Stomach (tissue), 9 donors: ENCODE measurements around the gene DNAH3. TPM values are rescaled to one million over a fixed set of nuclear protein-coding genes. Genes with fewer than 3 reads are reported as not detected.

Source experiments
- DNase-seq, 2 donors: peaks; one replicate each; pipeline versions ENCODE4 v3.0.0 to v3.0.0-alpha.2; 2013 to 2019
- H3K27ac ChIP-seq, 5 donors: fragments of 200-600 bp in 4 of 5; sonication (generic) in 4 of 5; one replicate each; pipeline ENCODE4 v1.5.1; 2013 to 2019; ENCODE audit warnings: mild to moderate bottlenecking in 1 of 5, moderate library complexity in 1 of 5
- H3K27me3 ChIP-seq, 3 donors: fragments of 200-600 bp; sonication (generic); one replicate each; pipeline ENCODE4 v1.5.1; 2017 to 2019; ENCODE audit warnings: mixed run types in 1 of 3
- H3K36me3 ChIP-seq, 4 donors: fragments of 200-600 bp; sonication (generic); 1 replicate in 3 of 4; 2 replicates in 1 of 4; pipeline ENCODE4 v1.5.1; 2016 to 2019
- H3K4me1 ChIP-seq, 4 donors: fragments of 200-600 bp; sonication (generic); one replicate each; pipeline ENCODE4 v1.5.1; 2016 to 2019
- H3K4me3 ChIP-seq, 4 donors: fragments of 200-600 bp; sonication (generic) in 3 of 4; one replicate each; pipeline ENCODE4 v1.5.1; 2016 to 2019; ENCODE audit warnings: mild to moderate bottlenecking in 1 of 4
- H3K9me3 ChIP-seq, 4 donors: fragments of 200-600 bp; sonication (generic); one replicate each; pipeline ENCODE4 v1.5.1; 2016 to 2019
- EP300 ChIP-seq: sonication (generic); formaldehyde crosslinking; IDR thresholded peaks from one replicate; pipeline ENCODE4 v1.6.1; 2017; ENCODE audit warnings: antibody characterized with exemption
- POLR2A ChIP-seq, 4 donors: fragments of 450-650 bp; IDR thresholded peaks; one replicate each; pipeline ENCODE4 v1.6.1; 2016; ENCODE audit warnings: antibody characterized with exemption in 4 of 4, control low read depth in 2 of 4, mild to moderate bottlenecking in 1 of 4, moderate library complexity in 1 of 4
- POLR2AphosphoS5 ChIP-seq, 3 donors: sonication (generic); formaldehyde crosslinking; IDR thresholded peaks; one replicate each; pipeline ENCODE4 v1.6.1; 2016; ENCODE audit warnings: antibody characterized with exemption in 3 of 3
- WGBS, 5 donors: extraction: QIAGEN DNeasy Blood & Tissue Kit in 3 of 5; methylation state at CpG; one replicate each; pipeline versions ENCODE4 v1.1.5 to v1.1.7; 2013 to 2018; 5-methylcytosine and 5-hydroxymethylcytosine counted together
- intact Hi-C: fragments of 100-400 bp; cut with DNase I; formaldehyde crosslinking; loops from one replicate; pipeline ENCODE4 v1.15.1; 2023; ENCODE audit warnings: low total_unique reads
- polyA plus RNA-seq, 3 donors: library from polyadenylated mRNA; stranded (reverse); fragments of 200-250 nt; gene quantifications; one replicate each; pipeline ENCODE4 v1.2.3, GENCODE V29; 2013
- total RNA-seq, 5 donors: library from RNA; depleted of rRNA; stranded (reverse); fragments of >200 nt; gene quantifications; one replicate each; pipeline versions ENCODE4 v1.1.0 to v1.2.3, GENCODE V29; 2014 to 2016
- TF ChIP-seq, protein P1 (sequence below), 7 experiments: fragments of 450-650 bp in 4 of 7; fragments of 200-600 bp in 3 of 7; sonication (generic) in 3 of 7; IDR thresholded peaks; one replicate each; pipeline ENCODE4 v1.5.1; 2016 to 2019; ENCODE audit warnings: antibody characterized with exemption in 7 of 7, control low read depth in 2 of 7, mild to moderate bottlenecking in 1 of 7
- donor health status: healthy with polysubstance abuse.
- donor health status: Bipolar disorder and iron deficiency.
- donor health status: healthy.

DNAH3 gene
- total and polyA plus RNA-seq, 8 donors, result 0.10 to 8.7 (median 0.18) TPM; not detected in 5

DNA sequence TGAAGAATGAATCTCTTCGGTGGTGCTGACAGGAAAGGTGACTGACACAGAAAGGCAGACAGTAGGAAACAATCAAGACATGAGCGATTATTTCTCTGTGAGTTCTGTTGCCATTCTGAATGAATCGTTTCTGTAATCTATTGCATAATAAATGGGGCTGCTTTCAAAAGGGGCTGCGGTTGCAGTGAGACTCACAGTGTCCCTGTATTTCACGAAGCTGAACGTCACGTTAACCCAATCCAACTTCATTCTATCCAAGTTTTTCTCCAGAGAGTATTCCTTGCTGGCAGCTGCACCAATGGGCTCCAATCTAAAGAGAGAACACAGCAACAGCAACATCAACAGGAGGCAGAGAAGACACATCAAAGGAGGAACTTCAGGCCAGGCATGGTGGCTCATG lies 75.4 kb downstream of the DNAH3 start:
- H3K27me3 ChIP-seq, result no peaks in the 10 kb centered on the region
- TF ChIP-seq, protein P1, sequence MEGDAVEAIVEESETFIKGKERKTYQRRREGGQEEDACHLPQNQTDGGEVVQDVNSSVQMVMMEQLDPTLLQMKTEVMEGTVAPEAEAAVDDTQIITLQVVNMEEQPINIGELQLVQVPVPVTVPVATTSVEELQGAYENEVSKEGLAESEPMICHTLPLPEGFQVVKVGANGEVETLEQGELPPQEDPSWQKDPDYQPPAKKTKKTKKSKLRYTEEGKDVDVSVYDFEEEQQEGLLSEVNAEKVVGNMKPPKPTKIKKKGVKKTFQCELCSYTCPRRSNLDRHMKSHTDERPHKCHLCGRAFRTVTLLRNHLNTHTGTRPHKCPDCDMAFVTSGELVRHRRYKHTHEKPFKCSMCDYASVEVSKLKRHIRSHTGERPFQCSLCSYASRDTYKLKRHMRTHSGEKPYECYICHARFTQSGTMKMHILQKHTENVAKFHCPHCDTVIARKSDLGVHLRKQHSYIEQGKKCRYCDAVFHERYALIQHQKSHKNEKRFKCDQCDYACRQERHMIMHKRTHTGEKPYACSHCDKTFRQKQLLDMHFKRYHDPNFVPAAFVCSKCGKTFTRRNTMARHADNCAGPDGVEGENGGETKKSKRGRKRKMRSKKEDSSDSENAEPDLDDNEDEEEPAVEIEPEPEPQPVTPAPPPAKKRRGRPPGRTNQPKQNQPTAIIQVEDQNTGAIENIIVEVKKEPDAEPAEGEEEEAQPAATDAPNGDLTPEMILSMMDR (IDR thresholded peaks at IDR 0.05), result no peak
- TF ChIP-seq POLR2AphosphoS5 (IDR thresholded peaks at IDR 0.05), result no peak
- TF ChIP-seq POLR2A (IDR thresholded peaks at IDR 0.05), result no peak
- no peak for TF ChIP-seq EP300
- no peaks in the 10 kb centered on the region for H3K4me1 ChIP-seq
- no peak for DNase-seq
- H3K27ac ChIP-seq, result no peak overlapping the region
- 74 to 79% (median 78%) methylated on average over 7 of the region's 7 CpGs for WGBS, 5 donors
- no peaks in the 10 kb centered on the region for H3K36me3 ChIP-seq
- intact Hi-C loops, result no loop called here
- H3K9me3 ChIP-seq, result no peaks in the 10 kb centered on the region
- no peak overlapping the region for H3K4me3 ChIP-seq

GRCh38 chr16:21072976-21073375 lies 77.7 kb downstream of the DNAH3 start:
- no peaks in the 10 kb centered on the region for H3K9me3 ChIP-seq
- intact Hi-C loops, result no loop called here
- no peaks in the 10 kb centered on the region for H3K36me3 ChIP-seq
- no peak overlapping the region for H3K27ac ChIP-seq
- no peak for DNase-seq
- H3K4me1 ChIP-seq, result no peaks in the 10 kb centered on the region
- H3K27me3 ChIP-seq, result no peaks in the 10 kb centered on the region
- WGBS, 5 donors, result 91 to 100% (median 95%) methylated on average over 1 of the region's 1 CpG
- no peak for TF ChIP-seq POLR2A (IDR thresholded peaks at IDR 0.05)
- TF ChIP-seq EP300, result no peak
- TF ChIP-seq, protein P1 (IDR thresholded peaks at IDR 0.05), result no peak
- no peak for TF ChIP-seq POLR2AphosphoS5 (IDR thresholded peaks at IDR 0.05)
- no peak overlapping the region for H3K4me3 ChIP-seq

- DNase-seq, result no peak
- Histone ChIP-seq H3K36me3 (no peaks in the 10 kb centered on the region), H3K4me3 (no peak overlapping the region), H3K4me1 (no peaks in the 10 kb centered on the region), H3K27me3 (no peaks in the 10 kb centered on the region), H3K9me3 (no peaks in the 10 kb centered on the region), H3K27ac (no peak overlapping the region)
- TF ChIP-seq POLR2AphosphoS5 (IDR thresholded peaks at IDR 0.05), result no peak
- no peak for TF ChIP-seq POLR2A (IDR thresholded peaks at IDR 0.05)
- no peak for TF ChIP-seq EP300
- TF ChIP-seq, protein P1 (IDR thresholded peaks at IDR 0.05), result no peak
- intact Hi-C loops, result no loop called here
- 89 to 98% (median 97%) methylated on average over 4 of the region's 4 CpGs for WGBS, 5 donors
Observed at GRCh38 chr16:21071741-21072140, 78.9 kb downstream of the DNAH3 start.

DNA sequence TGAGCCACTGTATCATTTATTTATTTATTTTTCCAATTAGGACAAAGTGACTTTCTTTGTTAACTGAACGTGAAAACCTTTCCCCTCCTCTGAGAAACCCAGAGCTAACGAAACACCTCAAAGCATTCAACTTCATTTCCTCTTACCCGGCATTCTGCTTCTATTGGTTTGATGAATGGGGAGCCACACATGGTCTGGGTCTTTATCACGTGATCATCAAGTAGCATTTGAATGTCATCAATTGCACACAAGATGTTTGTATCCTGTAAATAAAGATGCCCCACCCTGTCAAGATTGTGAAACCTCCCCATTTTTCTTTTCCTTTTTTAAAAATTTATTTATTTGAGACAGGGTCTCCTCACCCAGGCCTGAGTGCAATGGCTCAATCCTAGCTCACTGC lies 80.1 kb downstream of the DNAH3 start:
- no peak overlapping the region for H3K27ac ChIP-seq
- H3K36me3 ChIP-seq, result no peaks in the 10 kb centered on the region
- no peak overlapping the region for H3K4me3 ChIP-seq
- TF ChIP-seq EP300 (no peak), POLR2A (IDR thresholded peaks at IDR 0.05) (no peak), POLR2AphosphoS5 (IDR thresholded peaks at IDR 0.05) (no peak)
- TF ChIP-seq, protein P1 (IDR thresholded peaks at IDR 0.05), result no peak
- no peaks in the 10 kb centered on the region for H3K4me1 ChIP-seq
- no peak for DNase-seq
- no peaks in the 10 kb centered on the region for H3K9me3 ChIP-seq
- WGBS, 5 donors, result 38 to 64% (median 54%) methylated on average over 4 of the region's 4 CpGs
- H3K27me3 ChIP-seq, result no peaks in the 10 kb centered on the region
- intact Hi-C loops, result no loop called here
